MG63 (cell line): Measurements from ENCODE around the gene MSH3. TPM values are rescaled to one million over a fixed set of nuclear protein-coding genes. Genes with fewer than 3 reads are reported as not detected.

Experiments used
- DNase-seq: peaks from one replicate; pipeline ENCODE4 v3.0.0-alpha.2; 2020
- H3K27me3 ChIP-seq: fragments of 250-450 bp; sonication (Bioruptor Pico); 2 replicates; pipeline ENCODE4 v1.5.1; 2020; ENCODE audit warnings: mild to moderate bottlenecking, moderate library complexity
- H3K36me3 ChIP-seq: fragments of 250-450 bp; sonication (Bioruptor Pico); 2 replicates; pipeline ENCODE4 v1.5.1; 2020; ENCODE audit warnings: mild to moderate bottlenecking, moderate library complexity
- H3K4me3 ChIP-seq: fragments of 250-450 bp; sonication (Bioruptor Pico); 2 replicates; pipeline ENCODE4 v1.5.1; 2020; ENCODE audit warnings: mild to moderate bottlenecking, moderate library complexity
- H3K9me3 ChIP-seq: fragments of 250-450 bp; sonication (Bioruptor Pico); 2 replicates; pipeline ENCODE4 v1.5.1; 2020; ENCODE audit warnings: mild to moderate bottlenecking, moderate library complexity
- total RNA-seq: library from RNA; depleted of rRNA; stranded (reverse); fragments of >200 nt; shearing (Covaris generic); gene quantifications from 2 replicates; pipeline ENCODE4 v1.2.3, GENCODE V29; 2014; ENCODE audit warnings: low replicate concordance; rRNA removed

MSH3 gene
- 13.9 and 26.1 TPM in 2 replicates for total RNA-seq

GRCh38 chr5:80654391-80655230, at the start of gene MSH3, which contains the start of gene DHFR:
Gene MSH3, plus strand, starts transcription at chr5:80654652. Its CDS starts 76 bp downstream, at chr5:80654728.
Gene DHFR, minus strand, starts transcription at chr5:80654983. Its CDS starts 494 bp downstream, at chr5:80654489.
- DNase-seq = peak; percentile 86
- H3K27me3 ChIP-seq = no peaks in the 10 kb centered on the region
- peaks cover 23% of the 10 kb centered on the region for H3K36me3 ChIP-seq
- H3K4me3 ChIP-seq = peak within 1 kb of the TSS; percentile 71
- H3K9me3 ChIP-seq = no peaks in the 10 kb centered on the region

GRCh38 chr5:80607343-80607742, 47.1 kb upstream of the MSH3 start:
- Histone ChIP-seq H3K36me3 (no peaks in the 10 kb centered on the region), H3K4me3 (no peak overlapping the region), H3K27me3 (no peaks in the 10 kb centered on the region), H3K9me3 (0 out of 2 replicates have a peak, but pooled peaks cover 5% of the 10 kb centered on the region)
- no peak for DNase-seq

- H3K27me3 ChIP-seq = no peaks in the 10 kb centered on the region
- no peak for DNase-seq
- H3K4me3 ChIP-seq = no peak overlapping the region
- no peaks in the 10 kb centered on the region for H3K36me3 ChIP-seq
- 0 out of 2 replicates have a peak, but pooled peaks cover 5% of the 10 kb centered on the region for H3K9me3 ChIP-seq
Measured at GRCh38 chr5:80607832-80608231, 46.6 kb upstream of the MSH3 start.

- H3K9me3 ChIP-seq = 0 out of 2 replicates have a peak, but pooled peaks cover 5% of the 10 kb centered on the region
- H3K27me3 ChIP-seq = no peaks in the 10 kb centered on the region
- DNase-seq = no peak
- H3K36me3 ChIP-seq = no peaks in the 10 kb centered on the region
- no peak overlapping the region for H3K4me3 ChIP-seq
Measured at GRCh38 chr5:80608731-80609130, 45.7 kb upstream of the MSH3 start.

- Histone ChIP-seq H3K4me3 (no peak overlapping the region), H3K9me3 (0 out of 2 replicates have a peak, but pooled peaks cover 5% of the 10 kb centered on the region), H3K36me3 (no peaks in the 10 kb centered on the region), H3K27me3 (no peaks in the 10 kb centered on the region)
- DNase-seq = no peak
Measured at GRCh38 chr5:80609692-80610091, 44.8 kb upstream of the MSH3 start.

GRCh38 chr5:80615266-80615914, 39.1 kb upstream of the MSH3 start:
- H3K27me3 ChIP-seq = no peaks in the 10 kb centered on the region
- H3K4me3 ChIP-seq = no peak overlapping the region
- H3K9me3 ChIP-seq = no peaks in the 10 kb centered on the region
- H3K36me3 ChIP-seq = no peaks in the 10 kb centered on the region; the same call in 1 of the 2 replicates
- no peak for DNase-seq

GRCh38 chr5:80618438-80618837, 36.0 kb upstream of the MSH3 start:
- Histone ChIP-seq H3K36me3 (no peaks in the 10 kb centered on the region; the same call in 1 of the 2 replicates), H3K4me3 (no peak overlapping the region), H3K9me3 (no peaks in the 10 kb centered on the region), H3K27me3 (no peaks in the 10 kb centered on the region)
- no peak for DNase-seq

GRCh38 chr5:80619086-80619485, 35.4 kb upstream of the MSH3 start:
- H3K36me3 ChIP-seq = no peaks in the 10 kb centered on the region; the same call in 1 of the 2 replicates
- H3K4me3 ChIP-seq = no peak overlapping the region
- no peaks in the 10 kb centered on the region for H3K9me3 ChIP-seq
- DNase-seq = no peak
- H3K27me3 ChIP-seq = no peaks in the 10 kb centered on the region

- H3K4me3 ChIP-seq = no peak overlapping the region
- DNase-seq = no peak
- H3K36me3 ChIP-seq = no peaks in the 10 kb centered on the region; the same call in 1 of the 2 replicates
- H3K27me3 ChIP-seq = no peaks in the 10 kb centered on the region
- H3K9me3 ChIP-seq = no peaks in the 10 kb centered on the region
Measured at GRCh38 chr5:80620211-80620610, 34.2 kb upstream of the MSH3 start.

- H3K4me3 ChIP-seq = no peak overlapping the region
- H3K36me3 ChIP-seq = no peaks in the 10 kb centered on the region; the same call in 1 of the 2 replicates
- no peaks in the 10 kb centered on the region for H3K27me3 ChIP-seq
- DNase-seq = no peak
- H3K9me3 ChIP-seq = no peaks in the 10 kb centered on the region
Measured at GRCh38 chr5:80622756-80623155, 31.7 kb upstream of the MSH3 start.

- Histone ChIP-seq H3K9me3 (no peaks in the 10 kb centered on the region), H3K4me3 (no peak overlapping the region), H3K36me3 (no peaks in the 10 kb centered on the region; the same call in 1 of the 2 replicates), H3K27me3 (no peaks in the 10 kb centered on the region)
- no peak for DNase-seq
Measured at GRCh38 chr5:80623999-80624398, 30.5 kb upstream of the MSH3 start.

GRCh38 chr5:80625230-80625629, 29.2 kb upstream of the MSH3 start:
- Histone ChIP-seq H3K36me3 (peaks cover 7% of the 10 kb centered on the region), H3K4me3 (no peak overlapping the region), H3K9me3 (no peaks in the 10 kb centered on the region), H3K27me3 (no peaks in the 10 kb centered on the region)
- no peak for DNase-seq

GRCh38 chr5:80629281-80629680, 25.2 kb upstream of the MSH3 start:
- Histone ChIP-seq H3K4me3 (no peak overlapping the region), H3K9me3 (no peaks in the 10 kb centered on the region), H3K27me3 (no peaks in the 10 kb centered on the region), H3K36me3 (peaks cover 31% of the 10 kb centered on the region)
- DNase-seq = no peak

- Histone ChIP-seq H3K27me3 (no peaks in the 10 kb centered on the region), H3K4me3 (no peak overlapping the region), H3K36me3 (peaks cover 39% of the 10 kb centered on the region), H3K9me3 (no peaks in the 10 kb centered on the region)
- DNase-seq = no peak
Measured at GRCh38 chr5:80631278-80632259, 22.9 kb upstream of the MSH3 start.

- H3K9me3 ChIP-seq = no peaks in the 10 kb centered on the region
- no peak overlapping the region for H3K4me3 ChIP-seq
- no peak for DNase-seq
- H3K27me3 ChIP-seq = no peaks in the 10 kb centered on the region
- peaks cover 40% of the 10 kb centered on the region for H3K36me3 ChIP-seq
Measured at GRCh38 chr5:80632700-80633099, 21.8 kb upstream of the MSH3 start.

- no peak for DNase-seq
- Histone ChIP-seq H3K9me3 (no peaks in the 10 kb centered on the region), H3K36me3 (peaks cover 55% of the 10 kb centered on the region), H3K4me3 (no peak overlapping the region), H3K27me3 (no peaks in the 10 kb centered on the region)
Measured at GRCh38 chr5:80634193-80634592, 20.3 kb upstream of the MSH3 start.
